ENCODE results near the gene HPCAL1. TPM values are rescaled to one million over a fixed set of nuclear protein-coding genes. Genes with fewer than 3 reads are reported as not detected.

Gene HPCAL1
- total and polyA plus RNA-seq, 10 of the 15 experiments (the other 5 are each of a cell fraction or from before 2014, with no cell fraction given): 0.40 to 12.8 (median 7.9) TPM

GRCh38 chr2:10475221-10475722, 172.6 kb downstream of the HPCAL1 start:
- Histone ChIP-seq H4K20me1 (ENCODE audit: control insufficient read depth, insufficient read depth) (no peaks in the 10 kb centered on the region; the same call in 1 of the 2 replicates), H3K27me3 (replicated peaks in 1 of 2; ENCODE audit: control insufficient read depth in 2 of 2, insufficient read depth in 2 of 2, low read length in 1 of 2) (no peaks in the 10 kb centered on the region; a peak in 1 of 4 replicates), H3K79me2 (ENCODE audit: control insufficient read depth, insufficient read depth, low read length) (no peaks in the 10 kb centered on the region), H3K36me3 (ENCODE audit: control insufficient read depth in 2 of 2, insufficient read depth in 2 of 2, low read length in 1 of 2) (no peaks in the 10 kb centered on the region), H3K9me3 (replicated peaks; ENCODE audit: control insufficient read depth, insufficient read depth, low read length) (no peaks in the 10 kb centered on the region), H2AFZ (ENCODE audit: control insufficient read depth, low read depth, low read length) (no peak overlapping the region), H3K4me2 (ENCODE audit: control insufficient read depth, insufficient read depth) (no peak overlapping the region), H3K27ac (ENCODE audit: control insufficient read depth, insufficient read depth) (no peak overlapping the region), H3K4me1 (ENCODE audit: control insufficient read depth, insufficient read depth, low read length) (no peaks in the 10 kb centered on the region), H3K4me3 (no peak overlapping the region), H3K9ac (ENCODE audit: control insufficient read depth, insufficient read depth, low read length) (no peak overlapping the region)
- DNase-seq (ENCODE audit: low read depth, low spot score): no peak
- ChIA-PET RAD21 (ENCODE audit: unreplicated experiment) (no interaction called here), SMC1A (ENCODE audit: uncharacterized antibody, unreplicated experiment) (no interaction called here), CTCF (no interaction called here), POLR2A (no interaction called here)
- TF ChIP-seq IKZF2 (IDR thresholded peaks at IDR 0.05): no peak
- FAIRE-seq: no peak
- no TSS peak for BruUV-seq (replicated peaks)
- 46% methylated on average over 20 of the region's 21 CpGs for WGBS (ENCODE audit: insufficient coverage, insufficient replicate concordance, low lambda C conversion rate, missing lambda C conversion rate)
- ATAC-seq: no peak
- in situ Hi-C loops (cut with MboI): no loop called here
- intact Hi-C loops (cut with micrococcal nuclease; ENCODE audit: unreplicated experiment): no loop called here

GRCh38 chr2:10475811-10476660, 173.3 kb downstream of the HPCAL1 start:
- SMC1A ChIA-PET (ENCODE audit: uncharacterized antibody, unreplicated experiment): no interaction called here
- Histone ChIP-seq H3K4me2 (ENCODE audit: control insufficient read depth, insufficient read depth) (no peak overlapping the region), H3K4me3 (no peak overlapping the region), H3K9ac (ENCODE audit: control insufficient read depth, insufficient read depth, low read length) (no peak overlapping the region), H3K4me1 (ENCODE audit: control insufficient read depth, insufficient read depth, low read length) (no peaks in the 10 kb centered on the region), H3K9me3 (replicated peaks; ENCODE audit: control insufficient read depth, insufficient read depth, low read length) (no peaks in the 10 kb centered on the region), H3K79me2 (ENCODE audit: control insufficient read depth, insufficient read depth, low read length) (no peaks in the 10 kb centered on the region), H3K27ac (ENCODE audit: control insufficient read depth, insufficient read depth) (no peak overlapping the region), H3K27me3 (replicated peaks in 1 of 2; ENCODE audit: control insufficient read depth in 2 of 2, insufficient read depth in 2 of 2, low read length in 1 of 2) (no peaks in the 10 kb centered on the region; a peak in 1 of 4 replicates), H2AFZ (ENCODE audit: control insufficient read depth, low read depth, low read length) (no peak overlapping the region), H4K20me1 (ENCODE audit: control insufficient read depth, insufficient read depth) (no peaks in the 10 kb centered on the region; the same call in 1 of the 2 replicates), H3K36me3 (ENCODE audit: control insufficient read depth in 2 of 2, insufficient read depth in 2 of 2, low read length in 1 of 2) (no peaks in the 10 kb centered on the region)
- in situ Hi-C loops (cut with MboI) (no loop called here), intact Hi-C loops (cut with micrococcal nuclease; ENCODE audit: unreplicated experiment) (no loop called here)
- ATAC-seq: no peak
- TF ChIP-seq PBX3 (IDR thresholded peaks at IDR 0.05; ENCODE audit: insufficient replicate concordance, low read depth, low read length) (no peak), RFX5 (IDR thresholded peaks at IDR 0.05; ENCODE audit: low read depth, low read length) (no peak), HDGF (IDR thresholded peaks at IDR 0.05) (no peak)
- no peak for FAIRE-seq
- CTCF ChIA-PET: no interaction called here
- no TSS peak for BruUV-seq (replicated peaks)
- DNase-seq (ENCODE audit: low read depth, low spot score): no peak
- RAD21 ChIA-PET (ENCODE audit: unreplicated experiment): no interaction called here
- POLR2A ChIA-PET: no interaction called here
- WGBS (ENCODE audit: insufficient coverage, insufficient replicate concordance, low lambda C conversion rate, missing lambda C conversion rate): 65% methylated on average over 22 of the region's 22 CpGs
